DMS53 treated with DMSO at 0.1 percent for 48 hours (cell line): Measurements from ENCODE around the gene NF1.
"Not testable (repeated sequence)": the region's sequence is repeated elsewhere in the genome, so short reads cannot be mapped to it uniquely, and the experiment has no call there.

Source experiments
- DNase-seq: peaks from one replicate; lab custom pipeline; 2025; ENCODE audit not compliant: unreplicated experiment; lab: John Stamatoyannopoulos, UW

The NF1 gene

DNA sequence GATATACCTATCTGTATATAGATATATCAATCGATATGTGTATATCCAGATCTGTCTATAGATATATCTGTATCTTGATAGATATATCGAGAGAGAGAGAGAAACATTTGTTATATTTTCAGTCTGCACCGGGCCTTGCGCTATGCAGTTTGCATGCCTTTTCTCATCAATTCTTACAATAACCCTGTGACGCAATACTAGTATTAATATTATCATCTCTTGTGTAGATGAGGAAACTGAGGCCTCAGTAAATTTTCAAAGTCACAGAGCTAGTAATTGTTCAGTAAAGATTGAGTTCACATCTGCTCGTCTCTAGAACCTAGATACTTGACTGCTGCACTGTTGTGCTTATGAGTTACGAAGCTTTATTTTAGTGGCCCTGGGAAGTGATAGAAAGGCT is 77.6 kb downstream of the NF1 start:
- DNase-seq = no peak

DNA sequence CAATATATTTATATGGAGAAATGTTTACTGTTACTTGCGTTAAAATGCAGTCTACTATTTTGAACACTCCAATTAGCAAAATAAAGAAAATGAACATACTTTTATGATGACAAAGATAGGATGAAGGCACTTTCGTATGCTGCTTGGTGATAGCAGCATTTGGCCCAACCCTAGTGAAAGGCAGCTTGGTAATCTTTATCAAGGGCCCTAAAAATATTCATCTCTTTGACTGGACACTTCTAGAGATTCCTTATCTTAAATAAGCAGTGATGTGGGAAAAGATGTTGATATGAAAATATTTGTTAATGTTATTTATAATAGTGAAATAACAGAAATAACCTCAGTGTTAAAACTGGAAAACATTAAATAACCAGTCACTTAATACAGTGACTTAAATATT is 79.4 kb downstream of the NF1 start:
- DNase-seq = no peak

DNA sequence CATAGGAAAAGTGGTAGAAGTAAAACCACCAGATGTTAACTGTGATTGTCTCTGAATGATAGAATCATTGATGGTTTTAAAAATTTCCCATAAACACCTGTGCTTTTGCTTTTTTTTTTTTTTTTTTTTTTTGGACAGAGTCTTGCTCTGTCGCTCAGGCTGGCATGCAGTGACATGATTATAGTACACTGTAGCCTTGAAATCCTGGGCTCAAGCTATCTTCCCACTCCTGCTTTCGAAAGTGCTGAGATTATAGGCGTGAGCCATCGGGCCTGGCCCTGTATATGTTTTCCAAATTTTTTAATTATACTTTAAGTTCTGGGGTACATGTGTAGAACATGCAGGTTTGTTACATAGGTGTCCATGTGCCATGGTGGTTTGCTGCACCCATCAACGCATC is 80.5 kb downstream of the NF1 start:
- DNase-seq = no peak

DNA sequence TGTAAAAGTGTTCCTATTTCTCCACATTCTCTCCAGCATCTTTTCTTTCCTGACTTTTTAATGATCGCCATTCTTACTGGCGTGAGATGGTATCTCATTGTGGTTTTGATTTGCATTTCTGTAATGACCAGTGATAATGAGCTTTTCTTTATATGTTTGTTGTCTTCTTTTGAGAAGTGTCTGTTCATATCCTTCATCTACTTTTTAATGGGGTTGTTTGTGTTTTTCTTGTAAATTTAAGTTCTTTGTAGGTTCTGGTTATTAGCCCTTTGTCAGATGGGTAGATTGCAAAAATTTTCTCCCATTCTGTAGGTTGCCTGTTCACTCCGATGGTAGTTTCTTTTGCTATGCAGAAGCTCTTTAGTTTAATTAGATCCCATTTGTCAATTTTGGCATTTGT is 81.4 kb downstream of the NF1 start:
- not testable (repeated sequence) for DNase-seq

DNA sequence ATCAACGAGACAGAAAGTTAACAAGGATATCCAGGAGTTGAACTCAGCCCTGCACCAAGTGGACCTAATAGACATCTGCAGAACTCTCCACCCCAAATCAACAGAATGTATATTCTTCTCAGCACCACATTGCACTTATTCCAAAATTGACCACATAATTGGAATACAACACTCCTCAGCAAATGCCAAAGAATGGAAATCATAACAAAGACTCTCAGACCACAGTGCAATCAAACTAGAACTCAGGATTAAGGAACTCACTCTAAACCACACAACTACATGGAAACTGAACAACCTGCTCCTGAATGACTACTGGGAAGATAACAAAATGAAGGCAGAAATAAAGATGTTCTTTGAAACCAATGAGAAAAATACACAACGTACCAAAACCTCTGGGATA is 84.2 kb downstream of the NF1 start:
- not testable (repeated sequence) for DNase-seq

DNA sequence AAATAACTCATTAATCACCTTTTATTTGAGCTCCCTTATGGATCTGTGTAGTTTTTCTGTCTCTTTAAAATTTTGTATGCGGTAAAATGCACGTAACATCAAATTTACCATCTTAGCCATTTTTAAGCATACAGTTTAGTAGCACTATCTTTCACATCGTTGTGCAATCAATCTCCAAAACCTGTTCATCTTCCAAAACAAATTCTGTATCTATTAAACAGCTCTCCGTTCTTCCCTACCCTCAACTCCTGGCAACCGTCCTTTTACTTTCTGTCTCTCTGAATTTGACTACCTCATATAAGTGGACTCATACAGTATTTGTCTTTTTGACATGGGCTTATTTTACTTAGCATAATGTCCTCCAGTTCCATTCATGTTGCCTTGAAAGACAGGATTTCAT is 100.5 kb downstream of the NF1 start:
- no peak for DNase-seq

DNA sequence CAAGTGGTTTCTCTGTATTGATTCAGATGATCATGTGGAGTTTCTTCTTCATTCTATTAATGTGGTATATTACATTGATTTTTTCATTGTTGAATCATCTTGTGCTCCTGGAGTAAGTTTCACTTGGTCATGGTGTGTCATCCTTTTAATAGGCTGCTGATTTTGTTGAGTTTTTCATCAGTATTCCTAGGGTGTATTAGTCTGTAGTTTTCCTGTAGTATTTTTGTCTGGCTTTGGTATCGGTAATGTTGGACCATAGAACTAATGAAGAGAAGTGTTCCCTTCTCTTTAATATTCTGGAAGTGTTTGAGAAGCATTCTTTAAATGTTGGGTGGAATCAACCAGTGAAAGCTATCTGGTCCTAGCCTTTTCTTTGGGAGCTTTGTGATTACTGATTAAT is 103.2 kb downstream of the NF1 start:
- no peak for DNase-seq

DNA sequence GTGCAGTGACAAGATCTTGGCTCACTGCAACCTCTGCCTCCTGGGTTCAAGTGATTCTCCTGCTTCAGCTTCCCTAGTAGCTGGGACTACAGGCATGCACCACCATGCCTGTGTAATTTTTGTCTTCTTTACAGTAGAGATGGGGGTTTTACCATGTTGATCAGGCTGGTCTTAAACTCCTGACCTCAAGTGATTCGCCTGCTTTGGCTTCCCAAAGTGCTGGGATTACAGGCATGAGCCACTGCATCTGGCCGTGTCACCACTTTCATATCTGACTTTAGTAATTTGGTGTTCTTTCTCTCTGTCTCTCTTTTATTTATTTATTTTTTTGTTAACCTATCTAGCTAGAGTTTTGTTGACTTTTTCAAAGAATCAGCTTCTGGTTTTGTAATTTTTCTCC is 103.9 kb downstream of the NF1 start:
- not testable (repeated sequence) for DNase-seq

DNA sequence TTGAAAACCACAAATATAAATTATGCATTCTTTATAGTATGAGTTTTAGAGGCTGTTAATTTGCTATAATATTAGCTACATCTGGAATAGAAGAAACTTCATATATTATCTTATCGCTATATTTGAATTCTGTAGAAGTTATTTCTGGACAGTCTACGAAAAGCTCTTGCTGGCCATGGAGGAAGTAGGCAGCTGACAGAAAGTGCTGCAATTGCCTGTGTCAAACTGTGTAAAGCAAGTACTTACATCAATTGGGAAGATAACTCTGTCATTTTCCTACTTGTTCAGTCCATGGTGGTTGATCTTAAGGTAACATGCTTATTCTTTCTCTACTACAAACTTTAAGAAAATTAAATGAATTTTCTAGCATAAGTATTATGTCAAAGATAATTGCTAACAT is 105.5 kb downstream of the NF1 start:
- DNase-seq = no peak

DNA sequence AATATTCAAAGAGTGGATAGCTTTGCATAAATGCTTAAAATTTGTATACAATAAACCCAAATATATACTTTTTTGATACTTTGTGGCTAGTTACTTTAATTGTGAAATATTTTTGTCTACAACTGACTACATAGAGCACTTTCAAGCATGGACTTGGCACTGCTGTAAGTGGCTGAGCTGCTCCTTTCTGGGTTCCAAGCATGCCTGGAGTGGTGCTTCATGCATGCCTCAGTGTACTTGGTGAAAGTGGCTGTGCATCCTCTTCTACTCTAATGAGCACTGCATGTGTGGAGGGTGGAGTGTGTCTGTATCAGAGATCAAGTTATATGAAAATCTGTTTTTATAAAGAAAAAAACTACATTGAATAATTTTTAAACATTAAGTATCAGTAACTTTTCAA is 108.2 kb downstream of the NF1 start:
- DNase-seq = no peak

DNA sequence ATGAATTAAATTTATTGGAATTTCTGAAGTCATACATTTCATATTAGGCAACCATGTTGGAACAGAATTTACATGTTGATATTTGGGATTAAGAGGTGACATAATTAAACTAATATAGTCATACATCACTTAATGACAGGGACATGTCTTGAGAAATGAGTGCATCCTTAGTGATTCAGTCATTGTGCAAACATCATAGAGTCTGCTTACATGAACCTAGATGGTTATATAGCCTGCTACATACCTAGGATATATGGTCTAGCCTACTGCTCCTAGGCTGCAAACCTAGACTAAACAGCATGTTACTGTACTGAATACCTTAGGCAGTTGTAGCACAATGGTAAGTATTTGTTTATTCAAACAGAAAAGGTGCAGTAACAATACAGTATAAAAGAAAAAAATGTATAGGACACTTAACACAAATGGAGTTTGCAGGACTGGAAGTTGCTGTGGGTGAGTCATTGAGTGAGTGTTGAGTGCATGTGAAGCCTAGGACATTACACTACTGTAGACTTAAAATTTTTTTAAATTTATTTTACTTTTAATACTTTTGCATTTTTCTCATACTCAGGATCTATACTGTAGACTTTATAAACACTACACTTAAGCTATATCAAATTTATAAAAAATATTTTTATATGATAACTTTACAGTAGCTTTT is 116.7 kb downstream of the NF1 start:
- no peak for DNase-seq

DNA sequence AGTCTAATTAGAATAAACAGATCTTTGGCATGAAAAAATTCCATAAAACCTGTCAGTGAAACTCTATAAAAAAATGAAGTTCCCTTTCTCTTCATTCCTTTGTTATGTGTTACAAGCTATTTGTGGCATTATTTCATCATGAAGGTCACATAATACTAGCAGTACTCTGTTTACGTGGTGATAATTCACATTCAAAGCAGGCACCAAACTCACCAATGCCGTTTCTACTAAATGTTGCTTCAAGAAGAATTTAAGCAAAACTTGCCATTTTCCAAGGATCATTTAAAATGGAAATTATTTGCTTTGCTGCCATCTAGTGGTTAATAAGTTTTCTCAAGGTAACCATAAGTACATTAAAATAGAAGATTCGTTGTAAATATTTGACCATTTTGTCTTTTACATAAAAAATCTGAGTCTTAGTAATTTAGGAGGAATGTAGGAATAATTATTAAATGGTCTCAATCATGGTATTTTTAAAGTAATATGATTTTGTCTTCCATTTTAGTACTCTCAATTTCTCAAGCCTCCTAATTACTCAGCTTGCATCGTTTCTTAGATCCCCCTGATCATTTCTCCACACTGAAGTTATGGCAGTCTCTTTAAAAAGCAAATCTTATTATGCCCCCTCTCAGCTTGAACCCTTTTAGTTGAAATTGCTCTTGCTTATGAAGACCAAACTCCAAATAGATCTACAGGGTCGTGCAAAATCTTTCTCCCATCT is 121.4 kb downstream of the NF1 start:
- peak; percentile 23 for DNase-seq

DNA sequence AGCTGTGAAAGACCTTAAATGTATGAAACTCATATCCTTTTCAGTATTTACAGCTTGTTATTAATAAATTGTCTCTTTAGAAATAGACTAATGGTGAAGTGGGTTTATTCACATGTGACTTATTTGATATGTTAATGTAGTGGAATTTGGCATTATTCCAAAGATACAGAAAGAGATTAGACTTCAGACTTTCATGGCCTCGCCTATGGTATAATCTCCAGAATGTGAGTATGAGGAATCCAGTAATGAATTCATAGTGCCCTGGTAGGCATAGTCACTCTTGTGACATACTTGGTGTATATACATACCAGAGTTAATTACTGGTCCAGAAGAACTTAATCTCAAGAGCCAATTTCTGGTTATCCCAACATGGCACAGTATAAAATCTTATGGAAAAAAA is 129.6 kb downstream of the NF1 start:
- DNase-seq = no peak

DNA sequence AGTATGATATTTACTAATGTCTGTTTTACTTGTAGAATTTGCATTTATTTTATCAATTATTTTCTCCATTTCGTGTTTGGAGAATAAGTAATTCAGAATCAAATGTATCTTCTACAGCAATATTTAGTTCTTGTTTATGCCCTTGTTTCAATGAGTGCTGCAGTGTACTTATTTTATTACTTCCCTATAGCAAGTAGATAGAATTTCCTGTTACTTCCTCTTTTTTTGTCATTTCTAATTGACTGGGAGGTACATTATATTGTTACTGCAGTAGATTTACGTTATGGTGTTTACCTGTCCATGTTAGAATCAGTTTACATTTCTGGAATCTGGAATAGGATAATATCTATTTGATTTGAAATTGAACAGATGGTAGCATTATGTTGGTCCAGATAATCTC is 131.1 kb downstream of the NF1 start:
- no peak for DNase-seq

DNA sequence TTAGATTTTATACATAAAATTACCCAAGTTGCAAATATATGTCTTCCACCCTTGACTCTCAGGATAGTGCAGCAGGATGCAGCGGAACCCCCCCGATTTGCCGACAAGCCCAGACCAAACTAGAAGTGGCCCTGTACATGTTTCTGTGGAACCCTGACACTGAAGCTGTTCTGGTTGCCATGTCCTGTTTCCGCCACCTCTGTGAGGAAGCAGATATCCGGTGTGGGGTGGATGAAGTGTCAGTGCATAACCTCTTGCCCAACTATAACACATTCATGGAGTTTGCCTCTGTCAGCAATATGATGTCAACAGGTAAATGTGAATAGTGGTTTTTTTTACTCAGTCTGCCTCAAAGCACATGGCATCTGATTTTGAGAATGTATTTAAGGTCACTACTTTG is 131.6 kb downstream of the NF1 start:
- DNase-seq = no peak

DNA sequence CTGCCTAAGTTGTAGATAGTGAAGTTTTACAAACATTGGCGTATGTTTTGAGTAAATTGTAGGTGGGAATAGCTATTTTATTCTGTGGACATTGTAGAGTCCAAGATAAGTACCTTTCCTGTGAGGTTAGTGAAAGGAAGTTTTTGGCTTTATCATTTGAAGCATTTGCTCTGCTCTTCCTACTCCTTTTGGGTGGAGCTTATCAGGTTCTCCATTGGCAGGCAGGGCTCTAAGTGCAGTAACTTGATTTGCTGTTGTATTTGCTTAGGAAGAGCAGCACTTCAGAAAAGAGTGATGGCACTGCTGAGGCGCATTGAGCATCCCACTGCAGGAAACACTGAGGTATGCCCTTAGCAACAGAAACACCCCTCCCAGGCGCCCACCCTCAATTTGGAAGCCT is 132.2 kb downstream of the NF1 start:
- no peak for DNase-seq

DNA sequence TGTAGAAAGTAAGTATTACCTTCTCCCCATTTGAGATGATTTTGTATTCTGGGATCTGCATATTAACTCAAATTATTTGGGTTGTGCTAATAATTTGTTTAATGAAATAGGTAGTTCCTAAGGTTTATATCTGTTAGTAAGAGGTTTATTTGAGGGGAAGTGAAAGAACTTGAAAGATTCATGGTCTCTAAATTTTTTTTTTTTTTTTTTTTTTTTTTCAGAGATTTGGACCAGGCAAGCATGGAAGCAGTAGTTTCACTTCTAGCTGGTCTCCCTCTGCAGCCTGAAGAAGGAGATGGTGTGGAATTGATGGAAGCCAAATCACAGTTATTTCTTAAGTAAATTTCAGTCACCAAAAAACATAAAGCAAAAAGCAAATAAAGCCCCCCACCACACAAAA is 137.1 kb downstream of the NF1 start:
- DNase-seq = no peak

DNA sequence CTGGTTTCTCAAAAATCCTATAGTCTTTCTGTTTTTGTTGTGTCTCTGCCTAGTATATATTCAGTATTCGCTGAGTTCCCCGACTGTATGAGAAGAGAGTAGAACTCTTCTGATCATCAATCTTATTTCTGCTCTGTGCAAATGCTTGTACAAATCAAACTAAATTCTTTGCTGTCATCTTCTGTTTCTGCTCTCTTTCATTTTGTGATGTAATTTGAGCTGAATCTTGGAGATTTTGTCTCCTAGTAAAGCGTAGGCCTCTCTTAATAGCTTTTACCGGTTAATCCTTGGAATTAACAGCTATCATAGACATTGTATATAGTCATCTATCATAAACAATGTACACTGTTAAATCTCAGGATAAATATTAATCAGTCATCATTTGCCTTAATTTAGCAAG is 140.3 kb downstream of the NF1 start:
- DNase-seq = no peak

DNA sequence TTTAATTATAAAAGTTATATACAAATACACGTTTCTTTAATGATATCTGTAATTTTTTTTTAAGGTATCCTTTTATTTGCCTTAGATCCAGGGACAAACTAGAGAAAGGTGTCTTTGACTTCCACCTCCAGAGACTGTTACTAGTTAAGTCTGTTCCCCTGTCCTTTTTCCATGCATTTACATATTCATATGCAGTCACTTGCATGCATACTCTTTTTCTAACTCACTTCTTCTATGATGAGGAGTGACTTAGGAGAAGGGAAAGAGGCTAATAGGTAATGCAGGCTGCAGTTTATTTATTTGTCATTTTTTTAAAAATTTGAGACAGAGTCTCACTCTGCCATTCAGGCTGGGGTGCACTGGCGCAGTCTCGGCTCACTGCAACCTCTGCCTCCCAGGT is 141.4 kb downstream of the NF1 start:
- DNase-seq = no peak

DNA sequence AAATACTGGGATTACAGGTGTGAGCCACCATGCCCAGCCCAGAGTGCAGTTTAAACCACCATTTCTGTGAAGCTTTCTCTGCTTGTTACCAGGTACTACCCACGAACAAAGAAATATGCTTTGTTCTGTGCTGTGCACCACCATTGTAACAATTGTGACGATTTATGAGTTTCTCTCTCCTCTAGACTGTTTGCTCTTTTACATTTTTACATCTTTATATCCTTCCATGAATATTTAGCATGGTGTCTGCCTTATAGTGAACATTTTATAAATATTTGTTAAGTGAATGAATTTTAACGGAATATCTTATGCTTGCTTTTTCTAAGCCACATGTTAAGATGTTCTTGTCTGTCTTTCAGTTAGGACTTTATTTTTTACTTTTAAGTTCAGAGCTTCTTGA is 141.9 kb downstream of the NF1 start:
- no peak for DNase-seq

DNA sequence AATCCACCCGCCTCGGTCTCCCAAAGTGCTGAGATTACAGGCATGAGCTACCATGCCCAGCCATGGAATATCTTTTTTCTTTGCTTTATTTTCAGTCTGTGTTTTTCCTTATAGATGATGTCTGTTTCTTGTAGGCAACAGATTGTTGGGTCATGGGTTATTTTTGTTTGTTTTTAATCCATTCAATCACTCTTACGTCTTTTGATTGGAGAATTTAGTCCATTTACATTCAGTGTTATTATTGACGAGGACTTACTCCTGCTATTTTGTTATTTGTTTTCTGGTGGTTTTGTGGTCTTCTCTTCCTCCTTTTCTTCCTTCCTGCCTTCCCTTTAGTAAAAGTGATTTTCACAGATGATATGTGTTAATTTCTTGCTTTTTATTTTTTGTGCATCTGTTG is 146.3 kb downstream of the NF1 start:
- DNase-seq = no peak

DNA sequence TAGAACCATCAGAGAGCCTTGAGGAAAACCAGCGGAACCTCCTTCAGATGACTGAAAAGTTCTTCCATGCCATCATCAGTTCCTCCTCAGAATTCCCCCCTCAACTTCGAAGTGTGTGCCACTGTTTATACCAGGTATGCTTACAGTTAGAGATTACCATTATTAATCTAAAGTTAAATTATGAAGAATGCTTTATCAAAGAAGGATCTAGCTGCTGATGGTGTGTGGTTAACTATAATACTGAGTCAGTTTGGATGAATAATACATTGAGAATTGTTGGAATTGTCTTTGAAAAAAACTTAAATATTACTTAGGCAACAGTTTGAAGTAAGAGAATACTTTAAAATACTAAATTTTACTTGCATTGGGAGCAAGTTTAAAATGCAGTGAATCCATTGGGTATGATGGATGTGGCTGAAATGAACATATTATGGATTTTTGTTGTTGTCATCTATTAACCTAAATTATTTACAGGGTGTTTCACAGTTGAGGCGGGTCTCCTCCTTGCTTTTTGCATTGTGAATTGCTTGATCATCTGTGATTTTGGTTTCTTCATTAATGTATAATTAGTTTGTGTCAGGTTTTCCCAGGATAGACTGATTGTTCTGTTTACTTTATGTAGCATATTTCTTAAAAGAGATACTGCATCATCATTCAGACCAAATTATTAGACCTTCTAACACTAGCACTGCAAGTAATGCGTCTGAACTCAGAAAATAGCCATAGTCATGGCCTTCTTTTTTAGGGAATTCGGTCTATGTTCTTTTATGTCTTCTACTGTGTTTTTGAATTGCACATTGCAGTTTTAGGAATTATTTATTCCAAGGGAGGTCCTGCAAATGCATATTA is 154.4 kb downstream of the NF1 start:
- DNase-seq = no peak
